Keratinocyte (primary cell): ENCODE measurements around the gene METTL1. TPM values are rescaled to one million over a fixed set of nuclear protein-coding genes. Genes with fewer than 3 reads are reported as not detected.

Source experiments
- DNase-seq: peaks from one replicate; pipeline ENCODE4 v3.0.0-alpha.2; 2011; ENCODE audit warnings: low read depth, missing footprints, low spot score
- FAIRE-seq: peaks from 2 replicates; lab custom pipeline; 2011; peaks lifted over from hg19 to GRCh38; lab: Jason Lieb, UNC
- H2AFZ ChIP-seq: 2 replicates; pipeline ENCODE4 v1.6.0; 2012; ENCODE audit warnings: low read length, control low read depth, inconsistent platforms; ENCODE audit not compliant: control insufficient read depth
- H3K27ac ChIP-seq: 2 replicates; pipeline ENCODE4 v1.5.1; 2011; ENCODE audit warnings: low read length; ENCODE audit not compliant: control insufficient read depth, insufficient read depth
- H3K27me3 ChIP-seq: 3 replicates; pipeline ENCODE4 v1.6.0; 2011; ENCODE audit warnings: low read length; ENCODE audit not compliant: control insufficient read depth, insufficient read depth; ENCODE audit errors: extremely low read depth
- H3K36me3 ChIP-seq, 2 experiments: 2 replicates in 1 of 2; 3 replicates in 1 of 2; pipeline ENCODE4 v1.5.1; 2011; ENCODE audit warnings: low read length in 2 of 2, mild to moderate bottlenecking in 1 of 2; ENCODE audit not compliant: control insufficient read depth in 2 of 2, insufficient read depth in 2 of 2; ENCODE audit errors: extremely low read depth in 1 of 2
- H3K4me1 ChIP-seq: 3 replicates; pipeline ENCODE4 v1.5.1; 2011; ENCODE audit warnings: low read length; ENCODE audit not compliant: control insufficient read depth, insufficient read depth; ENCODE audit errors: extremely low read depth
- H3K4me2 ChIP-seq: 3 replicates; pipeline ENCODE4 v1.6.0; 2011; ENCODE audit warnings: low read depth, low read length; ENCODE audit not compliant: control insufficient read depth, insufficient read depth; ENCODE audit errors: extremely low read depth
- H3K4me3 ChIP-seq, 3 experiments: fragments of 200-600 bp in 1 of 3; sonication (generic) in 1 of 3; 2 replicates in 2 of 3; 3 replicates in 1 of 3; pipeline ENCODE4 v1.5.1; 2011 to 2016; ENCODE audit warnings: low read length in 3 of 3, mild to moderate bottlenecking in 3 of 3, control low read depth in 2 of 3, inconsistent platforms in 1 of 3, low read depth in 1 of 3, mixed read lengths in 1 of 3, mixed run types in 1 of 3, moderate library complexity in 1 of 3; ENCODE audit not compliant: control insufficient read depth in 2 of 3, insufficient read depth in 2 of 3; ENCODE audit errors: extremely low read depth in 1 of 3
- H3K79me2 ChIP-seq: 2 replicates; pipeline ENCODE4 v1.6.0; 2012; ENCODE audit warnings: low read length; ENCODE audit not compliant: control insufficient read depth, insufficient read depth
- H3K9ac ChIP-seq: 3 replicates; pipeline ENCODE4 v1.6.0; 2011; ENCODE audit warnings: low read length; ENCODE audit not compliant: control insufficient read depth, insufficient read depth; ENCODE audit errors: extremely low read depth
- H3K9me1 ChIP-seq: 3 replicates; pipeline ENCODE4 v1.6.0; 2011; ENCODE audit warnings: low read length; ENCODE audit not compliant: control insufficient read depth, insufficient read depth; ENCODE audit errors: extremely low read depth
- H3K9me3 ChIP-seq: 2 replicates; pipeline ENCODE4 v1.5.1; 2012; ENCODE audit warnings: low read depth, low read length; ENCODE audit not compliant: control insufficient read depth
- H4K20me1 ChIP-seq: 3 replicates; pipeline ENCODE4 v1.6.0; 2011; ENCODE audit warnings: low read length; ENCODE audit not compliant: control insufficient read depth, insufficient read depth; ENCODE audit errors: extremely low read depth
- CTCF ChIP-seq, 3 experiments: IDR thresholded peaks in 1 of 3; conservative IDR thresholded peaks in 1 of 3; optimal IDR thresholded peaks in 1 of 3; 2 replicates in 2 of 3; 3 replicates in 1 of 3; pipeline versions ENCODE3 to v1.5.1; 2011; ENCODE audit warnings: low read length in 3 of 3, mild to moderate bottlenecking in 3 of 3, moderate library complexity in 2 of 3, control low read depth in 1 of 3, inconsistent platforms in 1 of 3; ENCODE audit not compliant: insufficient read depth in 2 of 3; ENCODE audit errors: extremely low read depth in 1 of 3
- EZH2 ChIP-seq: IDR thresholded peaks from one replicate; pipeline ENCODE4 v1.6.1; 2012; ENCODE audit warnings: inconsistent platforms, mild to moderate bottlenecking, low read length, moderate library complexity
- dilution Hi-C: fragments of 300-500 bp; cut with MboI; formaldehyde crosslinking; loops from one replicate; pipeline ENCODE4 v1.7.0; 2020; ENCODE audit warnings: low sequenced_read_pairs; ENCODE audit not compliant: extremely low pct_ligation_motif_present
- polyA plus RNA-seq, 5 experiments: library from polyadenylated mRNA; depleted of rRNA in 3 of 5; stranded (reverse) in 3 of 5; stranded (forward) in 1 of 5; unstranded in 1 of 5; fragments of >200 nt; gene quantifications; 1 replicate in 1 of 5; 2 replicates in 3 of 5; 3 replicates in 1 of 5; pipeline versions ENCODE4 v1.2.1 to v1.2.3, GENCODE V29; 2011 to 2012; ENCODE audit warnings: missing spikeins in 2 of 5, low read depth in 1 of 5, low replicate concordance in 1 of 5

Gene METTL1
- polyA plus RNA-seq, 1 donor (not counting 4 experiments of a cell fraction or from before 2014, with no cell fraction given): 24.5 TPM

- H3K4me1 ChIP-seq: peaks cover 8% of the 10 kb centered on the region
- H3K9me3 ChIP-seq: no peaks in the 10 kb centered on the region
- H3K79me2 ChIP-seq: peaks cover 16% of the 10 kb centered on the region
- no peaks in the 10 kb centered on the region for H4K20me1 ChIP-seq
- no peaks in the 10 kb centered on the region for H3K27me3 ChIP-seq
- FAIRE-seq (no peak), DNase-seq (no peak)
- H3K9ac ChIP-seq: no peak overlapping the region
- H3K36me3 ChIP-seq: peaks cover 5 to 11% of the 10 kb centered on the region in 2 experiments
- no peak for TF ChIP-seq EZH2
- TF ChIP-seq CTCF (optimal IDR thresholded peaks at IDR 0.05 in 1 of 3, IDR thresholded peaks at IDR 0.05 in 1 of 3, conservative IDR thresholded peaks at IDR 0.05 in 1 of 3; ENCODE audit: extremely low read depth in 1 of 3, insufficient read depth in 2 of 3, low read length in 3 of 3): no peak
- H3K9me1 ChIP-seq: no peaks in the 10 kb centered on the region
- no peak overlapping the region for H3K4me3 ChIP-seq
- H2AFZ ChIP-seq: no peak overlapping the region
- no peak overlapping the region for H3K4me2 ChIP-seq
- dilution Hi-C loops: no loop called here
- H3K27ac ChIP-seq: no peak overlapping the region
These were observed 7.8 kb upstream of the METTL1 start for GRCh38 chr12:57779736-57780135.

- no peak overlapping the region for H3K9ac ChIP-seq
- dilution Hi-C loops: no loop called here
- no peaks in the 10 kb centered on the region for H3K27me3 ChIP-seq
- H3K4me3 ChIP-seq: no peak overlapping the region
- H3K9me3 ChIP-seq: no peaks in the 10 kb centered on the region
- H3K79me2 ChIP-seq: peaks cover 5% of the 10 kb centered on the region
- peaks cover 5 to 11% of the 10 kb centered on the region in 2 experiments for H3K36me3 ChIP-seq
- H3K9me1 ChIP-seq: no peaks in the 10 kb centered on the region
- no peak overlapping the region for H2AFZ ChIP-seq
- no peaks in the 10 kb centered on the region for H4K20me1 ChIP-seq
- no peak overlapping the region for H3K4me2 ChIP-seq
- no peaks in the 10 kb centered on the region for H3K4me1 ChIP-seq
- DNase-seq (no peak), FAIRE-seq (no peak)
- no peak overlapping the region for H3K27ac ChIP-seq
- TF ChIP-seq CTCF (optimal IDR thresholded peaks at IDR 0.05 in 1 of 3, IDR thresholded peaks at IDR 0.05 in 1 of 3, conservative IDR thresholded peaks at IDR 0.05 in 1 of 3; ENCODE audit: extremely low read depth in 1 of 3, insufficient read depth in 2 of 3, low read length in 3 of 3): no peak
- TF ChIP-seq EZH2: no peak
These were observed 6.0 kb upstream of the METTL1 start for GRCh38 chr12:57777911-57778310.
